GM21381 (cell line): ENCODE data around the gene NELL2.
"Not testable (repeated sequence)": the region's sequence is repeated elsewhere in the genome, so short reads cannot be mapped to it uniquely, and the experiment has no call there.

Source experiments
- ATAC-seq: cut with Tn5 transposase; IDR thresholded peaks from one replicate; pipeline ENCODE4 v1.9.1; 2021; ENCODE audit warnings: mild to moderate bottlenecking, moderate library complexity; ENCODE audit not compliant: unreplicated experiment

The NELL2 gene

GRCh38 chr12:44780221-44780790 lies 95.8 kb downstream of the NELL2 start:
- no peak for ATAC-seq

- ATAC-seq = no peak
Measured at GRCh38 chr12:44779766-44780165, 96.3 kb downstream of the NELL2 start.

GRCh38 chr12:44778863-44779262 lies 97.3 kb downstream of the NELL2 start:
- ATAC-seq = no peak

GRCh38 chr12:44777044-44777443 lies 99.1 kb downstream of the NELL2 start:
- no peak for ATAC-seq

GRCh38 chr12:44775901-44776300 lies 100.2 kb downstream of the NELL2 start:
- ATAC-seq = no peak

- no peak for ATAC-seq
Measured at GRCh38 chr12:44774815-44775411, 101.2 kb downstream of the NELL2 start.

- no peak for ATAC-seq
Measured at GRCh38 chr12:44771485-44772021, 104.6 kb downstream of the NELL2 start.

GRCh38 chr12:44765796-44766195 lies 110.3 kb downstream of the NELL2 start:
- ATAC-seq = no peak

GRCh38 chr12:44763021-44763420 lies 113.1 kb downstream of the NELL2 start:
- no peak for ATAC-seq

- ATAC-seq = no peak
Measured at GRCh38 chr12:44759289-44759688, 116.8 kb downstream of the NELL2 start.

GRCh38 chr12:44750468-44750867 lies 125.6 kb downstream of the NELL2 start:
- ATAC-seq = no peak

GRCh38 chr12:44749566-44749965 lies 126.5 kb downstream of the NELL2 start:
- no peak for ATAC-seq

GRCh38 chr12:44748950-44749468 lies 127.1 kb downstream of the NELL2 start:
- ATAC-seq = no peak

GRCh38 chr12:44741292-44741980 lies 134.7 kb downstream of the NELL2 start:
- not testable (repeated sequence) for ATAC-seq

- no peak for ATAC-seq
Measured at GRCh38 chr12:44738051-44738450, 138.1 kb downstream of the NELL2 start.

- ATAC-seq = no peak
Measured at GRCh38 chr12:44728566-44728965, 147.5 kb downstream of the NELL2 start.

- no peak for ATAC-seq
Measured at GRCh38 chr12:44720265-44720664, 155.8 kb downstream of the NELL2 start.

GRCh38 chr12:44717612-44718011 lies 158.5 kb downstream of the NELL2 start:
- ATAC-seq = no peak

- ATAC-seq = no peak
Measured at GRCh38 chr12:44716711-44717110, 159.4 kb downstream of the NELL2 start.

- no peak for ATAC-seq
Measured at GRCh38 chr12:44711736-44712135, 164.4 kb downstream of the NELL2 start.

GRCh38 chr12:44709166-44709565 lies 166.9 kb downstream of the NELL2 start:
- no peak for ATAC-seq

- no peak for ATAC-seq
Measured at GRCh38 chr12:44708218-44708617, 167.9 kb downstream of the NELL2 start.
